K562 (cell line): ENCODE results near the gene RNF19B. TPM values are rescaled to one million over a fixed set of nuclear protein-coding genes. Genes with fewer than 3 reads are reported as not detected.

Experiments used
- ATAC-seq: fragments of 200-7000 bp; cut with Tn5 transposase; 3 replicates; pipeline ENCODE4 v1.9.1; 2020; ENCODE audit warnings: moderate library complexity
- BruUV-seq: library from RNA; stranded (reverse); fragments of 400-500 nt; replicated peaks from 2 replicates; lab custom pipeline; 2021; lab: Mats Ljungman, UMichigan
- CTCF ChIA-PET: fragments of 300-600 bp; formaldehyde crosslinking; extraction: SDS; loops from one replicate; lab custom pipeline; 2021; ENCODE audit warnings: low intra/inter-chr PET ratio; lab: Yijun Ruan, JAX
- POLR2A ChIA-PET: fragments of 300-600, 350-650 bp; sonication (Branson Sonifier 250); formaldehyde crosslinking; extraction: SDS; loops from one replicate; lab custom pipeline; 2021; ENCODE audit warnings: antibody characterized with exemption, inconsistent platforms; lab: Yijun Ruan, JAX
- DNase-seq, 4 experiments: peaks; one replicate each; pipeline versions ENCODE4 v3.0.0 to v3.0.0-alpha.2; 2011 to 2018; ENCODE audit warnings: low spot score in 3 of 4, mixed read lengths in 3 of 4; ENCODE audit errors: extremely low read depth in 1 of 4
- FAIRE-seq: peaks from 2 replicates; lab custom pipeline; 2011; peaks lifted over from hg19 to GRCh38; lab: Jason Lieb, UNC
- H2AFZ ChIP-seq: 2 replicates; pipeline ENCODE4 v1.6.0; 2011; ENCODE audit warnings: low read depth, low read length, control low read depth, inconsistent platforms
- H3K27ac ChIP-seq: fragments of 200-600 bp; 3 replicates; pipeline ENCODE4 v1.8.0; 2011; ENCODE audit warnings: low read depth, mild to moderate bottlenecking, control low read depth, inconsistent platforms, low read length, moderate library complexity, mixed read lengths; ENCODE audit errors: extremely low read depth
- H3K27me3 ChIP-seq, 2 experiments: fragments of 300-600 bp in 1 of 2; 2 replicates in 1 of 2; 3 replicates in 1 of 2; pipeline versions ENCODE4 v1.6.0 to v1.8.0; 2011; ENCODE audit warnings: inconsistent platforms in 2 of 2, low read length in 2 of 2, mild to moderate bottlenecking in 1 of 2, mixed read lengths in 1 of 2, moderate library complexity in 1 of 2; ENCODE audit not compliant: control insufficient read depth in 2 of 2, insufficient read depth in 2 of 2
- H3K36me3 ChIP-seq: fragments of 300-600 bp; 3 replicates; pipeline ENCODE4 v1.8.0; 2011; ENCODE audit warnings: mild to moderate bottlenecking, low read length, inconsistent platforms; ENCODE audit not compliant: control insufficient read depth, insufficient read depth
- H3K4me1 ChIP-seq, 2 experiments: fragments of 200-600 bp in 1 of 2; replicated peaks in 1 of 2; 2 replicates in 1 of 2; 3 replicates in 1 of 2; pipeline versions ENCODE4 v1.5.1 to v1.8.0; 2011; ENCODE audit warnings: inconsistent platforms in 2 of 2, low read length in 2 of 2, mild to moderate bottlenecking in 1 of 2, mixed read lengths in 1 of 2, moderate library complexity in 1 of 2; ENCODE audit not compliant: control insufficient read depth in 2 of 2, insufficient read depth in 2 of 2
- H3K4me2 ChIP-seq: 2 replicates; pipeline ENCODE4 v1.6.1; 2011; ENCODE audit warnings: low read length, control low read depth, inconsistent platforms, mixed read lengths; ENCODE audit not compliant: insufficient read depth
- H3K4me3 ChIP-seq: fragments of 200-600 bp; sonication (generic), shearing (Covaris generic); 2 replicates; pipeline ENCODE4 v1.5.1; 2016; ENCODE audit warnings: control low read depth, inconsistent platforms
- H3K79me2 ChIP-seq: fragments of 200-600 bp; 3 replicates; pipeline ENCODE4 v1.8.0; 2011; ENCODE audit warnings: low read length, inconsistent platforms; ENCODE audit not compliant: control insufficient read depth, insufficient read depth
- H3K9ac ChIP-seq, 2 experiments: 2 replicates each; pipeline versions ENCODE4 v1.6.0 to v1.6.1; 2011; ENCODE audit warnings: low read depth in 2 of 2, low read length in 2 of 2, control low read depth in 1 of 2, inconsistent platforms in 1 of 2, mild to moderate bottlenecking in 1 of 2, mixed read lengths in 1 of 2; ENCODE audit not compliant: insufficient read depth in 1 of 2
- H3K9me1 ChIP-seq: one replicate; pipeline ENCODE4 v1.6.0; 2011; ENCODE audit warnings: inconsistent platforms, mild to moderate bottlenecking, low read length, moderate library complexity; ENCODE audit not compliant: control insufficient read depth, insufficient read depth
- H3K9me3 ChIP-seq: replicated peaks from 2 replicates; pipeline ENCODE4 v1.5.1; 2011; ENCODE audit warnings: low read depth, low read length, inconsistent platforms; ENCODE audit not compliant: control insufficient read depth, insufficient read depth
- H4K20me1 ChIP-seq: replicated peaks from 2 replicates; pipeline ENCODE4 v1.6.1; 2011; ENCODE audit warnings: low read length, inconsistent platforms, mixed read lengths; ENCODE audit not compliant: control insufficient read depth, insufficient read depth
- CBX2 ChIP-seq: fragments of 200-600 bp; sonication (generic); IDR thresholded peaks from one replicate; pipeline ENCODE4 v1.6.1; 2012; ENCODE audit warnings: mild to moderate bottlenecking, low read length, inconsistent platforms; ENCODE audit not compliant: insufficient read depth, poor library complexity, severe bottlenecking
- POLR2A ChIP-seq: fragments of 450-650 bp; conservative IDR thresholded peaks from 2 replicates; pipeline ENCODE4 v1.6.1; 2016
- SUPT5H ChIP-seq: fragments of 450-650 bp; IDR thresholded peaks from 2 replicates; pipeline ENCODE4 v1.6.1; 2016
- WGBS: fragments of 100-300 bp; shearing (Covaris generic); methylation state at CpG from one replicate; pipeline ENCODE4 v1.1.6; 2016; ENCODE audit warnings: low coverage, mixed read lengths; ENCODE audit not compliant: insufficient coverage; ENCODE audit errors: missing lambda C conversion rate; 5-methylcytosine and 5-hydroxymethylcytosine counted together
- in situ Hi-C: fragments of 300-500 bp; cut with MboI; formaldehyde crosslinking; loops from 4 replicates; pipeline ENCODE4 v1.15.0; 2018; ENCODE audit warnings: inconsistent platforms, mixed read lengths
- intact Hi-C: fragments of 100-400 bp; cut with micrococcal nuclease; formaldehyde crosslinking; loops from 2 replicates; pipeline ENCODE4 v1.14.2; 2022
- polyA plus RNA-seq, 8 experiments: library from polyadenylated mRNA; depleted of rRNA in 4 of 8; stranded (reverse) in 5 of 8; unstranded in 3 of 8; fragments of >200 nt; fragmentation: Nextera tagmentation in 2 of 8; fragmentation: Illumina TruSeq in 1 of 8; extraction: Ambion mirVana in 2 of 8; extraction: Trizol in 1 of 8; gene quantifications; 2 replicates each; pipeline versions ENCODE4 v1.2.1 to v1.2.3, GENCODE V29; 2011 to 2014; ENCODE audit warnings: inconsistent platforms in 1 of 8, missing spikeins in 1 of 8
- total RNA-seq, 7 experiments: library from RNA; depleted of rRNA in 6 of 7; stranded (reverse); fragments of >200 nt in 6 of 7; fragmentation: Illumina TruSeq in 2 of 7; extraction: Trizol in 2 of 7; gene quantifications; 2 replicates each; pipeline versions ENCODE4 v1.2.1 to v1.2.3, GENCODE V29; 2011 to 2021; ENCODE audit warnings: low replicate concordance in 1 of 7
- TF ChIP-seq, protein P1 (sequence below): IDR thresholded peaks from 3 replicates; pipeline ENCODE4 v1.6.1; 2011; ENCODE audit warnings: borderline replicate concordance, mild to moderate bottlenecking, moderate library complexity; ENCODE audit not compliant: insufficient read length; ENCODE audit errors: extremely low read depth

The RNF19B gene
- total and polyA plus RNA-seq, 9 of the 15 experiments (the other 6 are each of a cell fraction or from before 2014, with no cell fraction given) = 2.6 to 14.9 (median 10.1) TPM

DNA sequence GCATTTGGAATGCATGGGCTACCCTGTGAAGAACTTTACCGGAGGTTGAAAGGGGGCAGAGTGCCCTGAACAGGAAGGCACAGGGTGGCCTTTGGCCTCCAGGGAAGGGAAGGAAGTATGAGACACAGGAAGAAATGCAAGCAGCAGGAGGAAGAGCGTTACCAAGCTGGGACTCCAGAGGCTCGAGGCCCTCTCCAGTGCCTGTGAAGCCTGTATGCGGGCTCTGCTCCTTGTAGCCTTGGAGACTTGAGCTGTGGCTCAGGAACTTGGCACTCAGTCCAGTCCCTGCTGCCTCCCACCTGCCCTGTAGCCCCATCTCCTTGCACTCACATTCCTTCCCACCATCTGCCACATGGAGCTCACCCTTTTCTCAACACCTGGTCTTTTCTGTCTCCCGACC is 33.5 kb upstream of the RNF19B start:
- Histone ChIP-seq H4K20me1 (peaks cover 10% of the 10 kb centered on the region; the same call in 1 of the 2 replicates), H3K4me3 (no peak overlapping the region)
- TF ChIP-seq CBX2 = no peak
- 0 out of 2 replicates have a peak, but pooled peaks have one; percentile 27 for TF ChIP-seq SUPT5H
- TF ChIP-seq, protein P1, sequence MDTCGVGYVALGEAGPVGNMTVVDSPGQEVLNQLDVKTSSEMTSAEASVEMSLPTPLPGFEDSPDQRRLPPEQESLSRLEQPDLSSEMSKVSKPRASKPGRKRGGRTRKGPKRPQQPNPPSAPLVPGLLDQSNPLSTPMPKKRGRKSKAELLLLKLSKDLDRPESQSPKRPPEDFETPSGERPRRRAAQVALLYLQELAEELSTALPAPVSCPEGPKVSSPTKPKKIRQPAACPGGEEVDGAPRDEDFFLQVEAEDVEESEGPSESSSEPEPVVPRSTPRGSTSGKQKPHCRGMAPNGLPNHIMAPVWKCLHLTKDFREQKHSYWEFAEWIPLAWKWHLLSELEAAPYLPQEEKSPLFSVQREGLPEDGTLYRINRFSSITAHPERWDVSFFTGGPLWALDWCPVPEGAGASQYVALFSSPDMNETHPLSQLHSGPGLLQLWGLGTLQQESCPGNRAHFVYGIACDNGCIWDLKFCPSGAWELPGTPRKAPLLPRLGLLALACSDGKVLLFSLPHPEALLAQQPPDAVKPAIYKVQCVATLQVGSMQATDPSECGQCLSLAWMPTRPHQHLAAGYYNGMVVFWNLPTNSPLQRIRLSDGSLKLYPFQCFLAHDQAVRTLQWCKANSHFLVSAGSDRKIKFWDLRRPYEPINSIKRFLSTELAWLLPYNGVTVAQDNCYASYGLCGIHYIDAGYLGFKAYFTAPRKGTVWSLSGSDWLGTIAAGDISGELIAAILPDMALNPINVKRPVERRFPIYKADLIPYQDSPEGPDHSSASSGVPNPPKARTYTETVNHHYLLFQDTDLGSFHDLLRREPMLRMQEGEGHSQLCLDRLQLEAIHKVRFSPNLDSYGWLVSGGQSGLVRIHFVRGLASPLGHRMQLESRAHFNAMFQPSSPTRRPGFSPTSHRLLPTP = no peak
- TF ChIP-seq POLR2A = no peak
- TF ChIP-seq, all 486 proteins: peak for 1
- BruUV-seq = no TSS peak
- intact Hi-C loops = no loop called here
- no peak overlapping the region for H3K27ac ChIP-seq
- no peaks in the 10 kb centered on the region for H3K9me1 ChIP-seq
- 85% methylated on average over 5 of the region's 5 CpGs for WGBS
- CTCF ChIA-PET = no interaction called here
- H3K9ac ChIP-seq = peak overlapping the region in 1 of 2 experiments; percentile 49; a peak in 1 of 4 replicates
- FAIRE-seq (no peak), DNase-seq (no peak), ATAC-seq (no peak)
- peaks cover 1 to 4% of the 10 kb centered on the region in 2 experiments; a peak in 2 of 5 replicates for H3K4me1 ChIP-seq
- peaks cover 6% of the 10 kb centered on the region; the same call in 1 of the 3 replicates for H3K36me3 ChIP-seq
- no peak overlapping the region for H2AFZ ChIP-seq
- H3K27me3 ChIP-seq = no peaks in the 10 kb centered on the region
- H3K9me3 ChIP-seq = no peaks in the 10 kb centered on the region
- H3K4me2 ChIP-seq = no peak overlapping the region
- no peaks in the 10 kb centered on the region for H3K79me2 ChIP-seq
- in situ Hi-C loops = loop anchor here (5.0 kb wide), 1 partner anchor 61 kb away; no protein-coding TSS in a partner anchor
- POLR2A ChIA-PET = interaction anchor here (0.7 to 7.1 kb wide), 8 partner anchors 9 to 604 kb away, joined by 3 to 95 read pairs (median 3); partner anchors contain the start of gene BSDC1
